Measurements from ENCODE around the gene HOATZ.

The HOATZ gene

DNA sequence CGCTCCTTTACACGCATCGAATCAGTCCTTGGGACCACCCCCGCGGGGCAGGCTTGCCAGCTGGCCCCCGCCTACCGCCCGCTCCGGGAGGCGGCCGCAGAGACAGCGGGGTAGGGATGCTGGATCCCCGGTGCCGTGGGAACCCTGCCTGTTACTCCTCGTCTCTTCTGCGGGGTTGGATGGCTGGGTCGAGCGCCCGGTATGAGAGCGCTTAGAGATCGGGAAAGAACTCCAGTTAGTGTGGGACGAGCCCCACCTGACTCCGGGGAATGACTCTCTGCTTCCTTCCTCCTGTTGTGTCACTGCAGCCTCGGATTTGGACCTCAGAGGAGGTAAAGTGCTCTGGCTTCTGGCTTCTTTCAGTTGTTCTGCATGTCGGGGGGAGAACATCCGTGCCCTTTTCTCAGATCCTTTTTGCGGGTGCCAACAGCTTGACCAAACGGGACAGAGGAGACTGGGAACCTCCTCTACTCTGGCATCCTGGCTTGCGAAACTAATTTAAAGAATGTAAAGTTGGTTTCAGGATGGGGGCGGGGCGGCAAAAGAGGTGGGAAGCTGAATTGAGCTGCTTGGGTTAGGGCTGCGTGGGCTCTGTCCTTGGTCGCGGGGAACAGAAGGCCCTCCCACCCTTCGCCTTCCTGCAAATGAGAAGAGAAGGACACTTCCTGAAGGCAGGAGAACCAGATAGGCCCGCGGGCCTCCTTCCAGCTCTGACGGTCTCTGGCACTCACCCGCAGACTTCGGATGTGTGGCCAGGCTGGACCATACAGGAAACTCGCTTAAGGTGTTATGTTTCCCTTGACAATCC, 26.9 kb downstream of the HOATZ start:
- H3K36me3 ChIP-seq (ENCODE audit: low read length) = no peaks in the 10 kb centered on the region
- H3K4me3 ChIP-seq (ENCODE audit: insufficient read depth, low read length, poor library complexity, severe bottlenecking) = no peak overlapping the region
- no peaks in the 10 kb centered on the region for H4K20me1 ChIP-seq (ENCODE audit: low read depth, low read length)
- H3K4me2 ChIP-seq (ENCODE audit: low read depth, low read length, poor library complexity, severe bottlenecking) = no peak overlapping the region
- no peak overlapping the region for H3K27ac ChIP-seq (ENCODE audit: low read depth, low read length)
- H3F3A ChIP-seq (ENCODE audit: insufficient read depth) = no peaks in the 10 kb centered on the region
- no peak overlapping the region for H3K9ac ChIP-seq (ENCODE audit: low read length)
- no peaks in the 10 kb centered on the region for H3K9me2 ChIP-seq (replicated peaks; ENCODE audit: insufficient read depth, low read length)
- no peaks in the 10 kb centered on the region for H3K9me3 ChIP-seq (ENCODE audit: insufficient read depth, low read length)
- no peaks in the 10 kb centered on the region for H3K27me3 ChIP-seq (ENCODE audit: low read length)
- H3K79me2 ChIP-seq (ENCODE audit: insufficient read depth, low read length) = no peaks in the 10 kb centered on the region
- TF ChIP-seq, protein P1, sequence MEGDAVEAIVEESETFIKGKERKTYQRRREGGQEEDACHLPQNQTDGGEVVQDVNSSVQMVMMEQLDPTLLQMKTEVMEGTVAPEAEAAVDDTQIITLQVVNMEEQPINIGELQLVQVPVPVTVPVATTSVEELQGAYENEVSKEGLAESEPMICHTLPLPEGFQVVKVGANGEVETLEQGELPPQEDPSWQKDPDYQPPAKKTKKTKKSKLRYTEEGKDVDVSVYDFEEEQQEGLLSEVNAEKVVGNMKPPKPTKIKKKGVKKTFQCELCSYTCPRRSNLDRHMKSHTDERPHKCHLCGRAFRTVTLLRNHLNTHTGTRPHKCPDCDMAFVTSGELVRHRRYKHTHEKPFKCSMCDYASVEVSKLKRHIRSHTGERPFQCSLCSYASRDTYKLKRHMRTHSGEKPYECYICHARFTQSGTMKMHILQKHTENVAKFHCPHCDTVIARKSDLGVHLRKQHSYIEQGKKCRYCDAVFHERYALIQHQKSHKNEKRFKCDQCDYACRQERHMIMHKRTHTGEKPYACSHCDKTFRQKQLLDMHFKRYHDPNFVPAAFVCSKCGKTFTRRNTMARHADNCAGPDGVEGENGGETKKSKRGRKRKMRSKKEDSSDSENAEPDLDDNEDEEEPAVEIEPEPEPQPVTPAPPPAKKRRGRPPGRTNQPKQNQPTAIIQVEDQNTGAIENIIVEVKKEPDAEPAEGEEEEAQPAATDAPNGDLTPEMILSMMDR (IDR thresholded peaks at IDR 0.05; ENCODE audit: insufficient read depth, low read length, poor library complexity, severe bottlenecking) = no peak
- no peak for TF ChIP-seq EZH2phosphoT487 (conservative IDR thresholded peaks at IDR 0.05; ENCODE audit: low read length)
- H2AFZ ChIP-seq (ENCODE audit: low read depth, low read length, severe bottlenecking) = no peak overlapping the region

- Histone ChIP-seq H3K9ac (ENCODE audit: low read length) (no peak overlapping the region), H3K27me3 (ENCODE audit: low read length) (no peaks in the 10 kb centered on the region), H3K36me3 (ENCODE audit: low read length) (no peaks in the 10 kb centered on the region), H3K4me3 (ENCODE audit: insufficient read depth, low read length, poor library complexity, severe bottlenecking) (no peak overlapping the region), H3F3A (ENCODE audit: insufficient read depth) (no peaks in the 10 kb centered on the region), H3K9me3 (ENCODE audit: insufficient read depth, low read length) (no peaks in the 10 kb centered on the region), H3K9me2 (replicated peaks; ENCODE audit: insufficient read depth, low read length) (no peaks in the 10 kb centered on the region), H2AFZ (ENCODE audit: low read depth, low read length, severe bottlenecking) (no peak overlapping the region), H4K20me1 (ENCODE audit: low read depth, low read length) (no peaks in the 10 kb centered on the region), H3K79me2 (ENCODE audit: insufficient read depth, low read length) (no peaks in the 10 kb centered on the region), H3K4me2 (ENCODE audit: low read depth, low read length, poor library complexity, severe bottlenecking) (no peak overlapping the region), H3K27ac (ENCODE audit: low read depth, low read length) (no peak overlapping the region)
- no peak for TF ChIP-seq EZH2phosphoT487 (conservative IDR thresholded peaks at IDR 0.05; ENCODE audit: low read length)
- TF ChIP-seq, protein P1 (IDR thresholded peaks at IDR 0.05; ENCODE audit: insufficient read depth, low read length, poor library complexity, severe bottlenecking) = no peak
These were observed 28.2 kb downstream of the HOATZ start for GRCh38 chr11:111542606-111543275.

DNA sequence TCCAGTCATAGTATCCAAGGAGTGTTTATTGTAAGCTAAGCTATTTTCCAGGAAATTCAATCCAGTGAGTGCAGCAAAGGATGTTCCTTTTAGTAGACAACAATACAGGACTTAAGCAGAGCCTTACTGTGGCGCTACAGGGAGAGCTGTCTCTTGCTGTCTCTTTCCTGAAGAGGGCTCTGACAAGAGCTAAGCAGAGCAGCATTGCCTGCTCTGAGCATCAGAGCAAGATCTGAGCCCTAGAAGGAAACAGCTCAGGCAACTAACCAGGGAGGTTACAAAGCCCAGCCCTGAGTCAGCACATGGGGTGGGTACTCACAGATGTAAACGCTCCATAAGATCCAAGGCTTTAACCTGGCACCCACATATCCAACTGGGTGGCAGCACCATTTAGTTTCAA, 33.9 kb downstream of the HOATZ start:
- H3F3A ChIP-seq (ENCODE audit: insufficient read depth) = no peaks in the 10 kb centered on the region

More for the DNA sequence above, 33.9 kb downstream of the HOATZ start:
- Histone ChIP-seq H3K27me3 (ENCODE audit: low read length) (no peaks in the 10 kb centered on the region), H3K79me2 (ENCODE audit: insufficient read depth, low read length) (no peaks in the 10 kb centered on the region), H3K4me3 (ENCODE audit: insufficient read depth, low read length, poor library complexity, severe bottlenecking) (no peak overlapping the region), H3K9ac (ENCODE audit: low read length) (no peak overlapping the region), H3K27ac (ENCODE audit: low read depth, low read length) (no peak overlapping the region), H3K9me2 (replicated peaks; ENCODE audit: insufficient read depth, low read length) (no peaks in the 10 kb centered on the region), H4K20me1 (ENCODE audit: low read depth, low read length) (no peaks in the 10 kb centered on the region), H3K4me2 (ENCODE audit: low read depth, low read length, poor library complexity, severe bottlenecking) (no peak overlapping the region), H3K9me3 (ENCODE audit: insufficient read depth, low read length) (no peaks in the 10 kb centered on the region), H2AFZ (ENCODE audit: low read depth, low read length, severe bottlenecking) (no peak overlapping the region), H3K36me3 (ENCODE audit: low read length) (no peaks in the 10 kb centered on the region)
- no peak for TF ChIP-seq EZH2phosphoT487 (conservative IDR thresholded peaks at IDR 0.05; ENCODE audit: low read length)
- TF ChIP-seq, protein P1 (IDR thresholded peaks at IDR 0.05; ENCODE audit: insufficient read depth, low read length, poor library complexity, severe bottlenecking) = no peak

Data from SU-DHL-6 (cell line).